Keratinocyte (primary cell): ENCODE measurements around the gene PACC1.

ENCODE experiments used
- CTCF ChIP-seq, 3 experiments: IDR thresholded peaks in 1 of 3; conservative IDR thresholded peaks in 1 of 3; optimal IDR thresholded peaks in 1 of 3; 2 replicates in 2 of 3; 3 replicates in 1 of 3; pipeline versions ENCODE3 to v1.5.1; 2011; ENCODE audit warnings: low read length in 3 of 3, mild to moderate bottlenecking in 3 of 3, moderate library complexity in 2 of 3, control low read depth in 1 of 3, inconsistent platforms in 1 of 3; ENCODE audit not compliant: insufficient read depth in 2 of 3; ENCODE audit errors: extremely low read depth in 1 of 3
- EZH2 ChIP-seq: IDR thresholded peaks from one replicate; pipeline ENCODE4 v1.6.1; 2012; ENCODE audit warnings: inconsistent platforms, mild to moderate bottlenecking, low read length, moderate library complexity

DNA sequence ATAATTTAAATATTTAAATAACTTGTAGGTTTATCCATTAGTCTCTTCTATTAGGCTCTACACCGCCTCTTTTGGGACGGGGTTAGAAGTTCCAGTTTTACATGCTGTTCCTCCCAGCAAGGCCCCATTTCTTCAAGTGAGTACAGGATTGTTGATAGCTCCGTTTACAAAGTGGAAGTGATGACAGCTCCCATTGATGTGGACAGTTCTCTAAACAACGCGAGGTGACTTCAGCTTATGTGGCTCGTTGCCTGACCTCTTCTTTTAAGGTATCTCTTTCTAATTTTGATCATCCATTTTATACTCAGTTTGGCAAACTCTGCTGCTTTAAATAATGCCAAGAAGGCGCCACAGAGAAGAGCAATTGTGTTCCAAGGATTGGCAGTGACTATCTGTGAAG is 49.7 kb downstream of the PACC1 start:
- no peak for TF ChIP-seq EZH2
- no peak for TF ChIP-seq CTCF (optimal IDR thresholded peaks at IDR 0.05 in 1 of 3, IDR thresholded peaks at IDR 0.05 in 1 of 3, conservative IDR thresholded peaks at IDR 0.05 in 1 of 3; ENCODE audit: extremely low read depth in 1 of 3, insufficient read depth in 2 of 3, low read length in 3 of 3)
